Adrenal gland (tissue), 12 donors: ENCODE measurements around the gene UBE2J2. TPM values are rescaled to one million over a fixed set of nuclear protein-coding genes. Genes with fewer than 3 reads are reported as not detected.

Experiments used
- DNase-seq, 7 donors: peaks; one replicate each; pipeline ENCODE4 v3.0.0-alpha.2; 2019 to 2020
- H3K27ac ChIP-seq, 5 donors: fragments of 200-600 bp; sonication (generic) in 4 of 5; 1 replicate in 3 of 5; 2 replicates in 2 of 5; pipeline versions ENCODE4 v1.5.1 to v1.8.0; 2016 to 2020; ENCODE audit warnings: mild to moderate bottlenecking in 1 of 5
- H3K27me3 ChIP-seq: fragments of 200-600 bp; 2 replicates; pipeline ENCODE4 v1.8.0; 2021
- H3K36me3 ChIP-seq, 2 donors: fragments of 200-600 bp; replicated peaks in 1 of 2; 1 replicate in 1 of 2; 2 replicates in 1 of 2; pipeline versions ENCODE4 v1.5.1 to v1.8.0; 2018 to 2022
- H3K4me1 ChIP-seq, 2 donors: fragments of 200-600 bp; replicated peaks in 1 of 2; 1 replicate in 1 of 2; 2 replicates in 1 of 2; pipeline versions ENCODE4 v1.5.1 to v1.8.0; 2018 to 2021
- H3K4me3 ChIP-seq, 4 donors: fragments of 200-600 bp; sonication (generic) in 3 of 4; one replicate each; pipeline ENCODE4 v1.5.1; 2016 to 2018
- H3K9me3 ChIP-seq, 3 donors: fragments of 200-600 bp; sonication (generic) in 1 of 3; replicated peaks in 1 of 3; 1 replicate in 2 of 3; 2 replicates in 1 of 3; pipeline versions ENCODE4 v1.5.1 to v1.8.0; 2016 to 2021
- POLR2A ChIP-seq, 2 donors: fragments of 450-650 bp; IDR thresholded peaks; one replicate each; pipeline ENCODE4 v1.6.1; 2017; ENCODE audit warnings: antibody characterized with exemption in 2 of 2, mild to moderate bottlenecking in 2 of 2, moderate library complexity in 1 of 2
- WGBS, 4 donors: extraction: QIAGEN DNeasy Blood & Tissue Kit in 2 of 4; methylation state at CpG; one replicate each; pipeline versions ENCODE4 v1.1.5 to v1.1.7; 2013 to 2017; 5-methylcytosine and 5-hydroxymethylcytosine counted together
- intact Hi-C, 2 donors: fragments of 100-400 bp; cut with DNase I; formaldehyde crosslinking; loops; one replicate each; pipeline versions ENCODE4 v1.14.1 to v1.15.0; 2022 to 2023
- polyA plus RNA-seq, 3 donors: library from polyadenylated mRNA; stranded (reverse); fragments of 200-250 nt in 2 of 3; fragments of 350-450 nt in 1 of 3; fragmentation: Illumina TruSeq in 1 of 3; extraction: RNeasy Lipid Tissue Mini Kit (QIAGEN cat#74804) in 1 of 3; gene quantifications; one replicate each; pipeline ENCODE4 v1.2.3, GENCODE V29; 2013 to 2014
- total RNA-seq, 9 donors: library from RNA; depleted of rRNA in 4 of 9; stranded (reverse); fragments of >200 nt in 4 of 9; fragments of 120-200 nt in 1 of 9; fragmentation: NEBNext Ultra II Directional in 1 of 9; extraction: Animal tissue kit (Norgen Biotek cat#: 25700) in 1 of 9; gene quantifications; one replicate each; pipeline versions ENCODE4 v1.1.0 to v1.2.4, GENCODE V29; 2013 to 2023
- TF ChIP-seq, protein P1 (sequence below), 6 experiments: fragments of 450-650 bp in 4 of 6; fragments of 200-600 bp in 2 of 6; sonication (generic) in 1 of 6; IDR thresholded peaks; 1 replicate in 5 of 6; 2 replicates in 1 of 6; pipeline versions ENCODE4 v1.5.1 to v1.8.0; 2016 to 2021; ENCODE audit warnings: antibody characterized with exemption in 6 of 6, mild to moderate bottlenecking in 2 of 6, moderate library complexity in 1 of 6
- donor health status: healthy with polysubstance abuse.
- donor health status: Bipolar disorder and iron deficiency.
- donor health status: DM: yes; HTN: yes; CAD: no.
- donor health status: DM: no; HTN: no; CAD: no.
- donor health status: DM: no; HTN: no; CAD: no.
- donor health status: DM: yes; HTN: yes; CAD: no.

UBE2J2 gene
- total and polyA plus RNA-seq, 12 donors = 30.1 to 74.4 (median 49.8) TPM

DNA sequence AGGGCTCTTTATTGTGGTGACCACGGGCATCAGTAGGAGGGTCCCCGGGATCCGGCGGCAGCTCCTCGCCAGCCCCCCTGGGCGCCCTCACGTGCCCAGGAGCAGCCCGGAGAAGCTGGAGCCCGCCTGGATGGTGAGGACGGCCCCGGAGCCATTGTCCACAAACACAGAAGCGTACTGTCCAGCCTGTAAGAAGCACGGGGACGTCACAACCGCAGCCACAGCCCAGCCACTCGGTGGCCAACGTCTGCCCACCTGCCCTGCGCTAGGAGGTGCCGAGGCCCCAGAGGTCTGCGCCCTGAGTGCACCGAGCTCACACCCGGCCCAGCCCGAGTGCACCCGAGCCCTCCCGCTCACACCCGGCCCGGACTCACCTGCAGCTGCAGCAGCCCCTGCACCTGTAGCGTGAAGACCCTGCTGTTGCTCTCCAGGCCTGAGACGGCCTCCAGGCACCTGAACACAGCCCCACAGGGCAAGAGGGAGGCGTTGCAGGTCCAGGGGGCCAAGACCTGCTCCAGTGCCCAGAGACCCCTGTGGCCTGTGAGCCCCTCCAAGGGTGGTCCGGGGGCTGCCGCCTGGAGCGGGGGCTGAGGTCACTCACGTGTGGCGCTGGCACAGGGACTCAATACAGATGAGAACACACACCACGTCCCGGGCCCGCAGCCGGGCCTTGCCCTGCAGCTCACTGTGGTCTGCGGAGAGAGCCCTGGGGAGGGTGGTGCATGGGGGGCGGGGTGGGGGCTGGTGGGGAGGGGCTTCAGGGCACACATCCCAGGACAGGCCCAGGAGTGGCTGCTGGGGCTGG, 31.0 kb downstream of the UBE2J2 start:
- TF ChIP-seq, protein P1, sequence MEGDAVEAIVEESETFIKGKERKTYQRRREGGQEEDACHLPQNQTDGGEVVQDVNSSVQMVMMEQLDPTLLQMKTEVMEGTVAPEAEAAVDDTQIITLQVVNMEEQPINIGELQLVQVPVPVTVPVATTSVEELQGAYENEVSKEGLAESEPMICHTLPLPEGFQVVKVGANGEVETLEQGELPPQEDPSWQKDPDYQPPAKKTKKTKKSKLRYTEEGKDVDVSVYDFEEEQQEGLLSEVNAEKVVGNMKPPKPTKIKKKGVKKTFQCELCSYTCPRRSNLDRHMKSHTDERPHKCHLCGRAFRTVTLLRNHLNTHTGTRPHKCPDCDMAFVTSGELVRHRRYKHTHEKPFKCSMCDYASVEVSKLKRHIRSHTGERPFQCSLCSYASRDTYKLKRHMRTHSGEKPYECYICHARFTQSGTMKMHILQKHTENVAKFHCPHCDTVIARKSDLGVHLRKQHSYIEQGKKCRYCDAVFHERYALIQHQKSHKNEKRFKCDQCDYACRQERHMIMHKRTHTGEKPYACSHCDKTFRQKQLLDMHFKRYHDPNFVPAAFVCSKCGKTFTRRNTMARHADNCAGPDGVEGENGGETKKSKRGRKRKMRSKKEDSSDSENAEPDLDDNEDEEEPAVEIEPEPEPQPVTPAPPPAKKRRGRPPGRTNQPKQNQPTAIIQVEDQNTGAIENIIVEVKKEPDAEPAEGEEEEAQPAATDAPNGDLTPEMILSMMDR (IDR thresholded peaks at IDR 0.05) = no peak
- no peak for TF ChIP-seq POLR2A (IDR thresholded peaks at IDR 0.05)
- no peaks in the 10 kb centered on the region for H3K4me1 ChIP-seq
- WGBS, 4 donors = 83 to 95% (median 88%) methylated on average over 8 to 41 of the region's 41 CpGs
- DNase-seq = no peak
- no peak overlapping the region for H3K4me3 ChIP-seq
- peaks cover 20% of the 10 kb centered on the region for H3K27me3 ChIP-seq
- no peaks in the 10 kb centered on the region for H3K9me3 ChIP-seq
- no peak overlapping the region for H3K27ac ChIP-seq
- intact Hi-C loops = no loop called here
- no peaks in the 10 kb centered on the region for H3K36me3 ChIP-seq

DNA sequence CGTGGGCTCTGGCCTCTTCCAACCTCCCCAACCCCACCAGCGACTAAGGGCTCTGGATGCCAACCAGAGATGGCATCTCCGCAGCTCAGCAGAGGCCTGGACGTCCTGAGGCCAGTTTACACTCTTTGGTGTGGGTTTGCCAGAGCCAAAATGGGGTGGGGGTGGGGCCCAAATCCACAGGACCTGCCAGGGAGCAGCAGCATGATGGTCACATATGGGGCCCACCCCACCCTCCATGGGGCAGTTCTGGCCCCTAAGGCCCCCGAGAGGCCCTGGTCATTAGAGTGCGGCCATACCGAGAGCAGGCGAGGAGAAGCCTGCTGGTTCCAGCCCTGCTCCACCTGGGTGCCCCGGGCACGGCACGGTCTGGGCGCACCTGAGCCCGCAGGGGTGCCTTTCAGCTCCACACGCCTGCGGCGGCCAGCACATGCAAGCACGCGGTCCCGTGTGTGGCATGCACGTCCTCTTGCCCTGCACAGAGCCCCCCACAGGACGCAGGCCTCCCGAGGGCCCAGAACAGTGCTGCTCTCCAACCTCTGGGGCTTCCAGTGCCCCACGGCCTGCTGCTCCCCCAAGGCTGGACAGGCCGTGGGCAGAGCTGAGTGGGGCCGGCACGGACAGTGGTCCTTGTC, 31.9 kb downstream of the UBE2J2 start:
- 63 to 84% (median 76%) methylated on average over 4 to 26 of the region's 26 CpGs; no CpG with 5 or more reads in 1 of the 4 donors for WGBS, 4 donors
- Histone ChIP-seq H3K4me1 (no peaks in the 10 kb centered on the region), H3K9me3 (no peaks in the 10 kb centered on the region), H3K27ac (no peak overlapping the region), H3K36me3 (no peaks in the 10 kb centered on the region), H3K4me3 (no peak overlapping the region), H3K27me3 (peaks cover 20% of the 10 kb centered on the region)
- DNase-seq = no peak
- intact Hi-C loops = no loop called here
- TF ChIP-seq, protein P1 (IDR thresholded peaks at IDR 0.05) = no peak
- TF ChIP-seq POLR2A (IDR thresholded peaks at IDR 0.05) = no peak

DNA sequence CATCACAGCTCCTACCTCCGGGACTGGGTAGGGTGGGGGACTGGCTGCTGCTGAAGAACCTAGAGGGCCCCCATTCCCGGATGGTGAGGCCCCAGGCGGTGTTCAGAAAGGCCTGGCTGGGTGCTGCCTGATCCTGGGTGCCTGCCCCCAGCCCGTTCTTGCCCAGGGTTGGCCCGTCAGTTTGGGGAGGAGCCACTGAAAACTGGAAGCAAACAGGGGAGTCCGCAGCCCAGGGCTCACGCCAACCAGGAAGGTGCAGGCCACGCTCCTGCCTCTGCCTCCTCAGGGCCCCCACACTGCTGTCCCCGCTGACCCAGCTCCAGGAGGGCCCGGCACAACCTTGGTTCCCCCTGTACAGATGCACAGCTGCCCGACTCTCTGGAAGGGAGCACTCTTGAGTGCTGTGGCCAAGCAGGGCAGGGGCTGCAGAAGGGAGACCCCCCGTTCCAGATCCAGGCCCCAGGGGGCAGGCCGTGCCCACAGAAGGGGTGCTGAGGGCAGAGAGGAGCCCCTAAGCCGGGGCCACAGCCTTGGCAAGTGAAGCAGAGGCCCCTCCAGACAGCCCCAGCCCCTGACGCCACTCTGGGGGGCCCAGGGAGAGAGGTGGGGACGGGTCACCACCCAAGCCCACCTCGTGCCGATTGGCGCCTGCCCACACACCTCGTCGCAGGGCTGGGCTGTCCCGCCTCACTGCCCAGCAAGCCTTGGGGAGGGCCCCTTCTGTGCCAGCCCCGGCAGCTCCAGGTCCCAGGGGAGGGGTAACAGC, 32.6 kb downstream of the UBE2J2 start:
- DNase-seq = peak in 1 of 7 donors; percentile 15
- Histone ChIP-seq H3K4me1 (no peaks in the 10 kb centered on the region), H3K27me3 (peaks cover 14% of the 10 kb centered on the region), H3K36me3 (no peaks in the 10 kb centered on the region), H3K4me3 (no peak overlapping the region), H3K27ac (no peak overlapping the region), H3K9me3 (no peaks in the 10 kb centered on the region)
- TF ChIP-seq POLR2A (IDR thresholded peaks at IDR 0.05) = no peak
- TF ChIP-seq, protein P1 (IDR thresholded peaks at IDR 0.05) = no peak
- intact Hi-C loops = no loop called here
- 45 to 80% (median 52%) methylated on average over 2 to 23 of the region's 23 CpGs for WGBS, 4 donors

DNA sequence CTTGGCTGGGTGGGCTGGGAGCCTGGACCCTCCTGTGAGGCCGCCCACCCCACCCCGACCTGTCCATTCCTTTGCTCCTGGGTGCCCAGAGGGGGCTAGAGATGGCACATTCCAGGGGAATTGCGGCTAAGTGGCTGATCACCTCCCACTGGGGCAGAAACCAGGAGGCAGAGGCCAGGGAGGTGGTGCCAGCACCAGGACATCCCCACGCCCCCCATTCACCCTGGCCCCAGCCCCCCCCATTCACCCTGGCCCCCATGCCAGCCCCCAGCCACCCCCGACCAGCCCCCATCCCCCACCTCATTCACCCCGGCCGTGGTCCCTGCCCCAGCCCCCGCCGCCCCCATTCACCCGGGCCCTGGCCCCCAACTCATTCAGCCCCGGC, 33.3 kb downstream of the UBE2J2 start:
- Histone ChIP-seq H3K27me3 (peaks cover 7% of the 10 kb centered on the region), H3K4me1 (no peaks in the 10 kb centered on the region), H3K36me3 (no peaks in the 10 kb centered on the region), H3K27ac (no peak overlapping the region), H3K4me3 (no peak overlapping the region), H3K9me3 (no peaks in the 10 kb centered on the region)
- no peak for DNase-seq
- TF ChIP-seq, protein P1 (IDR thresholded peaks at IDR 0.05) = no peak
- TF ChIP-seq POLR2A (IDR thresholded peaks at IDR 0.05) = no peak
- intact Hi-C loops = no loop called here
- WGBS, 4 donors = 35 to 86% (median 55%) methylated on average over 1 to 11 of the region's 11 CpGs
